Loucy (cell line): ENCODE results near the gene CD164.

ENCODE experiments used
- EZH2phosphoT487 ChIP-seq: fragments of 200-600 bp; IDR thresholded peaks from 2 replicates; pipeline ENCODE4 v1.6.1; 2018; ENCODE audit warnings: antibody characterized with exemption, mild to moderate bottlenecking, moderate library complexity, borderline replicate concordance
- TF ChIP-seq, protein P1 (sequence below): fragments of 200-600 bp; sonication (generic); conservative IDR thresholded peaks from 2 replicates; pipeline ENCODE4 v1.5.1; 2014; ENCODE audit warnings: mild to moderate bottlenecking, antibody characterized with exemption, low read length

DNA sequence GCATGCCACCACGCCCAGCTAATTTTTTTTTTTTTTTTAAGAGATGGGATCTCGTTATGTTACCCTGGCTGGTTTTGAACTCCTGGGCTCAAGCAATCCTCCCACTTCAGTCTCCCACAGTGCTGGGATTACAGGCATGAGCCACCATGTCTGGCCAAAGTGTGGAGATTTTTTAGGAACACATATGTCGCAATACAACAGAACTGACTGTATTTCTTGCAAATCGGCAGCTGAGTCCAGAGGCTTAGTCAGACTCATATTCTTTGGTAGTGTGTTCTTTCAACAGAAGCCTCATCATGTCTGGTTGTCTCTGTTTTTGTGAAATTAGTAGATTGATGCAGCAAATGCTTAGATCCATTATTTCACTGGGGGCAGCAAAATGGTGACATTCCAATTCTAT lies 23.9 kb upstream of the CD164 start:
- TF ChIP-seq, protein P1, sequence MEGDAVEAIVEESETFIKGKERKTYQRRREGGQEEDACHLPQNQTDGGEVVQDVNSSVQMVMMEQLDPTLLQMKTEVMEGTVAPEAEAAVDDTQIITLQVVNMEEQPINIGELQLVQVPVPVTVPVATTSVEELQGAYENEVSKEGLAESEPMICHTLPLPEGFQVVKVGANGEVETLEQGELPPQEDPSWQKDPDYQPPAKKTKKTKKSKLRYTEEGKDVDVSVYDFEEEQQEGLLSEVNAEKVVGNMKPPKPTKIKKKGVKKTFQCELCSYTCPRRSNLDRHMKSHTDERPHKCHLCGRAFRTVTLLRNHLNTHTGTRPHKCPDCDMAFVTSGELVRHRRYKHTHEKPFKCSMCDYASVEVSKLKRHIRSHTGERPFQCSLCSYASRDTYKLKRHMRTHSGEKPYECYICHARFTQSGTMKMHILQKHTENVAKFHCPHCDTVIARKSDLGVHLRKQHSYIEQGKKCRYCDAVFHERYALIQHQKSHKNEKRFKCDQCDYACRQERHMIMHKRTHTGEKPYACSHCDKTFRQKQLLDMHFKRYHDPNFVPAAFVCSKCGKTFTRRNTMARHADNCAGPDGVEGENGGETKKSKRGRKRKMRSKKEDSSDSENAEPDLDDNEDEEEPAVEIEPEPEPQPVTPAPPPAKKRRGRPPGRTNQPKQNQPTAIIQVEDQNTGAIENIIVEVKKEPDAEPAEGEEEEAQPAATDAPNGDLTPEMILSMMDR: no peak
- TF ChIP-seq EZH2phosphoT487: no peak
